ENCODE data around the gene JUP.

JUP gene

GRCh38 chr17:41758601-41759000, 27.9 kb downstream of the JUP start:
- DNase-seq (ENCODE audit: low read depth in 2 of 2) = no peak

DNA sequence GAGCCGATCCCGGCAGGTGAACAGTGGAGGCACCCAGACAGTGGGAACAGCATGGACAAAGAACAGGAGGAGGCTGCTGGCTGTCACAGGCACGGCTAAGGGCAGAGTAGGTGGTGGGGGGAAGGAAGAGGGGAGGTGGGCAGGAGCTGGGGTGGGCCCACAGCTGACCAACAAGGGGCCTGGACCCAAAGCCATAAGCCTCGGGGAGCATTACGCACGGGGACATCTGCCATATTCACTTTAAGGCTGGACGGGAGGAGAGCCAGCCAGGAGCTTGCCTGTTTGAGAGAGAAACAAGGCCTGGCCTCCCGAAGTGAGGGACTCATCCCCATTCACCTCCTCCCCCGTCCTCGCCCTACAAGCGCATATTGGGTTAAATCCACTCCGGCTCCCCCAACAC, 32.4 kb downstream of the JUP start:
- DNase-seq (ENCODE audit: low read depth in 2 of 2) = no peak

DNA sequence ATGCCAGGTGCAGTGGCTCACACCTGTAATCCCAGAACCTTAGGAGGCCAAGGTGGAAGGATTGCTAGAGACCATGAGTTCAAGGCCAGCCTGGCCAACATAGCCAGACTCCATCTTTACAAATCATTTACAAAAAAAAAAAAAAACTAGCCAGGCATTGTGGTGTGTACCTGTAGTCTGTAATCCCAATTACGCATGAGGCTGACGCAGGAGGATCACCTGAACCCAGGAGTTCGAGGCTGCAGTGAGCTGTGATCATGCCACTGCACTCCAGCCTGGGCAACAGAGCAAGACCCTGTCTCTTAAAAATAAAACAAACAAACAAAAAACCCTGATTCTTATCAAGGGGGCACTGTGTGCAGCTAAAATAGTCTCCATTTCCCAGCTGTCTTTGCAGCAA, 35.2 kb downstream of the JUP start:
- DNase-seq (ENCODE audit: low read depth in 2 of 2) = no peak

DNA sequence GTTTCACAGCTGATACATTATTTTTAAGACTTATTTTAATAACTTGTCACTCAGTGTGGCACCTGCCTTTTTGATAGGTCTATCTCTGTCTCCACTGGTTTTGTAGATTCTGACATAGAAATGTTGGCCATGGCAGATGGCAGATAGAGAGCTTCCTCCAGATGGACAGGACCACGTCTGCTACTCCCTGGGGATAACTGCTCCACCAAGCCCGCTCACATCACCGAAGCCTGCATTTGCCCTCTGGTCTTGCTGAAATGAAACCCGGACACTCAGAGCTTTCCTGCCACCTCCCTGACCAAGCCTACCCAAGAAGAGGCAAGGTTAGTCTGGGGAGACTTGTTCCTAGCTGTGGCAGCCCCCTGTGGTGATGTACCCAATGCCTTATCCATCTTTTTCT, 35.6 kb downstream of the JUP start:
- DNase-seq (ENCODE audit: low read depth in 2 of 2) = no peak

DNA sequence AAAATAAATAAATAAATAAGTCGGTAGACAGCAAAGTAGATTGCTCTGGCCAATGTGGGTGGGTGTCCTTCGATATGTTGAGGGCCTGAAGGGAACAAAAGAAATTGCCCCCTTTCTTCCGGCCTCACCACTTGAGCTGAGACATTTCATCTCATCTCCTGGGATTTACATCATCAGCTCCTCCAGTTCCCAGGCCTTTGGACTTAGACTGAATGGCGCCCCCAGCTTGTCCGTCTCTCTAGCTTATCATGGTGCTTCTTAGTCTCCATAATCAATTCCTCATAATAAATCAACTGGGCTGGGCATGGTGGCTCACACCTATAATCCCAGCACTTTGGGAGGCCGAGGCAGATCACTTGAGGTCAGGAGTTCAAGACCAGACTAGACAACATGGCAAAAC, 38.2 kb downstream of the JUP start:
- no peak for DNase-seq (ENCODE audit: low read depth in 2 of 2)

- DNase-seq (ENCODE audit: low read depth in 2 of 2) = no peak
Observed at GRCh38 chr17:41741709-41742108, 44.8 kb downstream of the JUP start.

- DNase-seq (ENCODE audit: low read depth in 2 of 2) = no peak
Observed at GRCh38 chr17:41740506-41740905, 46.0 kb downstream of the JUP start.

GRCh38 chr17:41739661-41740352, 46.7 kb downstream of the JUP start:
- DNase-seq (ENCODE audit: low read depth in 2 of 2) = no peak

GRCh38 chr17:41738801-41739112, 47.8 kb downstream of the JUP start:
- no peak for DNase-seq (ENCODE audit: low read depth in 2 of 2)

DNA sequence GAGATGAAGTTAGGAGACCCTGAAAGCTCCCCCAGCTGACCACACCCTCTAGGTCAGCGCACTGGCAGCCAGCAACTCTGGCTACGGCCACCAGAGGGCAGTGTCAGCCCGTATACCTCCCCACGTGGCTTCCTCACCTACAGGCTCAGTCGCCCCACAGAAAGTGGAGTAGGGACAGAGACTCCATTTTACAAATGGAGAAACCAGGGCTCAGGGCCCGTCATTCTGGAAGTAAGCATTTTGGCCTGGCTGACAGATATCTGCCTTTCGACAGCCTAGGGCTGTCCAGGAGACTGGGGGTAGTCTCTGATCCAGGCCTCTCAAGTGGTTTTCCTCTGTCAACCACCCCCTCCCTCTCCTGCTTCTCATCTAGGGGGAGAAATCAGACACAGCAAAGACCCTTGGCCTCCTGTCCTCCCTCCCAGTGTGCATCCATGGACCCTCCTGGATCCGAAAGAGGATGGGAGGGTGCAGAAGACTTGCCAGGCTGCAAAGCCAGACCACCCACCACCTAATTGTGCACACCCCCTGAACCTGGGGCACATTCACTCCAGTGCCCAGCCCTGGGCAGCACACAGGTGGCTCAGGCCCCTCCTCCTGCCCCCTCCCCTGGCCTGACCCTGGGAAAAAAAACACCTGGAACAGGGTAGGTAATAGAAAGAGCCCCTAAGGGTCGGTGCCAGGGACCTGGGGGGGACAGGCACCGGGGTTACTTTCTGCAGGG, 48.3 kb downstream of the JUP start:
- peak; percentile 69 to 73 for DNase-seq (ENCODE audit: low read depth in 2 of 2)

GRCh38 chr17:41737680-41738023, 48.9 kb downstream of the JUP start:
- DNase-seq (ENCODE audit: low read depth in 2 of 2) = no peak

DNA sequence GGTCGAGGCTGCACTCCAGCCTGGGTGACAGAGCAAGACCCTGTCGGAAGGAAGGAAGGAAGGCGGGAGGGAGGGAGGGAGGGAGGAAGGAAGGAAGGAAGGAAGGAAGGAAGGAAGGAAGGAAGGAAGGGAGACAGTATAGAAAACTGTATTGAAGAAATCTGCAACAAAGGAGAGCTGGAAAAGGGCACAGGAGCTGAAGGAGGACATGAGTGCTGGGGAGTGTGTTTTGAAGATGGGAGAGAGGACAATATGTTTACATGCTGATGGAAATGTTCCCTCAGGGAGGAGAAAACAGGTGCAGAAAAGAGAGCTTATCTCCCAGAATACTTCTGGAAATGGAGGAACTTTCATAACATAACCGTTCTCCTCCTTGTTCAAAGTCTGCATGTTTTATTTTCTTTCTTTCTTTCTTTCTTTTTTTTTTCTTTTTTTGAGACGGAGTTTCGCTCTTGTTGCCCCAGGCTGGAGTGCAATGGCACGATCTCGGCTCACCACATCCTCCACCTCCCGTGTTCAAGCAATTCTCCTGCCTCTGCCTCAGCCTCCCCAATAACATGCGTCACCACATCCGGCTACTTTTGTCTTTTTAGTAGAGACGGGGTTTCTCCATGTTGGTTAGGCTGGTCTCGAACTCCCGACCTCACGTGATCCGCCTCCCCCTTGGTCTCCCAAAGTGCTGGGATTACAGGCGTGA, 49.4 kb downstream of the JUP start:
- DNase-seq (ENCODE audit: low read depth in 2 of 2) = no peak

GRCh38 chr17:41735744-41736143, 50.8 kb downstream of the JUP start:
- no peak for DNase-seq (ENCODE audit: low read depth in 2 of 2)

- DNase-seq (ENCODE audit: low read depth in 2 of 2) = no peak
Observed at GRCh38 chr17:41734949-41735313, 51.6 kb downstream of the JUP start.

- DNase-seq (ENCODE audit: low read depth in 2 of 2) = no peak
Observed at GRCh38 chr17:41734139-41734948, 52.2 kb downstream of the JUP start, which contains the start of gene HAP1. Gene HAP1 (minus strand): TSS chr17:41734643. CDS start chr17:41734634, 9 bp downstream.

GRCh38 chr17:41733348-41734138, 53.0 kb downstream of the JUP start:
- no peak for DNase-seq (ENCODE audit: low read depth in 2 of 2)

DNA sequence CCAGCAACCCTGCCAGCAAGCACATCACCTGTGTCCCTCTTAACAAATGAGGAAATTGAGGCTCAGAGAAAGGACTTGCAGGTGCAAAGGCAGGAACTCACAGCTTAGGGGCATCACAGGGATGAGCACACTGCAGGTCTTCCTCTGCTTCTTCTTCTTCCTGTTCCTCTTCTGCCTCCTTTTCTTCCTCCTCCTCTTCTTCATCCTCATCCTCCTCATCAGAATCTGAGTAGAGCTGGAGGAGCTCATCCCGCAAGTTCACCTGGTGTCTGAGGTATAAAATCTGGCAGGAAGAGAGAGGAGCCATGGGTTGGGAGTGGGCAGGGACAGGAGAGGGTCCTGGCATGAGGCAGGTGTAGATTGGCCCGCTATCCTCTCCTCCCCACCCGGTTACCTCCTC, 54.7 kb downstream of the JUP start:
- no peak for DNase-seq (ENCODE audit: low read depth in 2 of 2)

DNA sequence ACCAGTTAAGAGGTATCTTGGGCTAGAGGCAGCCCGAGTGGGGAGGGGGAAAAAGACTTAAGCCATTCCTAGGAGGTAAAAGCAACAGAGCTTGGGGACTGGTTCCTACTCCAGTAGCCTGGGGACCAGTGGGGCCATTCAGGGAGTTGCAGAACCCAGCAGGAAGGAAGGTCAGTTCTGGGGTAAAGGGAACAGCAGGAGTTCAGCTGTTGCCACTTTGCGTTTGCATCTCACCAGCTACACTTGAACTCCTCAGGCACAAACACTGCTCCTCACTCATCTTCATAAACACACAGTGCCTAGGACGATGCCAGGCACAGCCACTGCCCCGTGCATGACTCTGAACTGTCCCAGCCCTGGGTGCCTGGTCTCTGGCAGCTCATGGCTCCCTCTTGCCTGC, 56.0 kb downstream of the JUP start:
- DNase-seq (ENCODE audit: low read depth in 2 of 2) = no peak

- DNase-seq (ENCODE audit: low read depth in 2 of 2) = no peak
Observed at GRCh38 chr17:41728056-41728455, 58.5 kb downstream of the JUP start.

DNA sequence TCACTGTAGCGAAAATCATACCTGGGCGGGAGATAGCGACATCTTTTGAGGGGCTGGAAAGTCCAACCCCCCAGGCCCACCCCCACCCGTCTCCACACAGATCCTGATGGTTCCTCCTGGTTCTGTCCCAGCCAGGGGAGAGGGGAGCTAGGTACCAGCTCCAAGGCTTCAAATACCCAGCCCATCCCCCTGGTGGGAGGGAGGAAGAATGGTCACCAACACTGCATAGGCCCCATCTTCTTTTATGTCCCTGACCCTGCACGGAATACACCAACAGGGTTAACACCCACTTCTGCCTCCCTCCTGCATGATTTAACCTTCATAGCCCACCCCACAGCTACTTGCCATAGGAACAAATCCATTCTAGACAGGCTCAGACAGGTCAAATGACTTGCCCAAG, 61.4 kb downstream of the JUP start:
- DNase-seq (ENCODE audit: low read depth in 2 of 2) = no peak

- no peak for DNase-seq (ENCODE audit: low read depth in 2 of 2)
Observed at GRCh38 chr17:41724476-41725050, 61.9 kb downstream of the JUP start.

Data from stimulated activated CD4-positive, alpha-beta T cell treated with anti-CD3 and anti-CD28 coated beads, Interleukin-1b, Interleukin-23, amount 100 ng/mL, for 4 hours (primary cell).